Cardiac fibroblast (primary cell): ENCODE results near the gene USP20.

Experiments used
- DNase-seq, 2 donors: peaks; one replicate each; pipeline versions ENCODE4 v3.0.0 to v3.0.0-alpha.2; 2010; ENCODE audit warnings: low read depth in 2 of 2
- H3K4me3 ChIP-seq, 2 donors: replicated peaks in 1 of 2; 1 replicate in 1 of 2; 2 replicates in 1 of 2; pipeline ENCODE4 v1.5.1; 2011; ENCODE audit warnings: low read depth in 2 of 2, low read length in 2 of 2, mild to moderate bottlenecking in 2 of 2, moderate library complexity in 1 of 2
- TF ChIP-seq, protein P1 (sequence below): IDR thresholded peaks from one replicate; pipeline ENCODE4 v1.5.1; 2011; ENCODE audit warnings: low read depth, mild to moderate bottlenecking, low read length, inconsistent platforms

The USP20 gene

DNA sequence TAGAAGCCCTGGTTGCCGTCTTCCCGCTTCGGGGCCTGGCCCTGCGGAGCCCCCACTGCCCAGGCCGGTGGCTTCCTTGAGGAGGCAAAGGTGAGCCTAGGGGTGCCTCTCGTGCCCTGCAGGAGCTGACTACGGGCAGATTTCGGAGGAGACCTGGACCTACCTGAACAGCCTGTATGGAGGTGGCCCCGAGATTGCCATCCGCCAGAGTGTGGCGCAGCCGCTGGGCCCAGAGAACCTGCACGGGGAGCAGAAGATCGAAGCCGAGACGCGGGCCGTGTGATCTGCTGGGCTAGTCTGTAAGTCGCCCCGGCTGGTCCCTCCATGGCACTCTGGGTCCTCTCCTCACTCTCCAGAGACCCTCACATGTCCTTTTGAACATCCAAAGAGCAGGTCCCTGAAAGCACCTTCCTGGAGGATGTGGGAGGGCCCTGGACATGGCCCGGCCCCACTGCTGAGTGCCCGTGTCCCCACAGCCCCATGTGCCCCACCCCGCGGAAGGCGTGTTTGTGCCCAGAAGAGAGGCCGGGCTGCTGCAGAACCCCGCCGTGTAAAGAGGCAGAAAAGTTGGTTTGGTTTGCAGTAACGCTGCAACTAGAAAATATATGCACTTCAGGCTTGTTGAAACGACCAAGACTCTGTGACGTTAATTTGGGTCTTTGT, 44.9 kb downstream of the USP20 start:
- H3K4me3 ChIP-seq, result no peak overlapping the region
- DNase-seq, result no peak
- TF ChIP-seq, protein P1, sequence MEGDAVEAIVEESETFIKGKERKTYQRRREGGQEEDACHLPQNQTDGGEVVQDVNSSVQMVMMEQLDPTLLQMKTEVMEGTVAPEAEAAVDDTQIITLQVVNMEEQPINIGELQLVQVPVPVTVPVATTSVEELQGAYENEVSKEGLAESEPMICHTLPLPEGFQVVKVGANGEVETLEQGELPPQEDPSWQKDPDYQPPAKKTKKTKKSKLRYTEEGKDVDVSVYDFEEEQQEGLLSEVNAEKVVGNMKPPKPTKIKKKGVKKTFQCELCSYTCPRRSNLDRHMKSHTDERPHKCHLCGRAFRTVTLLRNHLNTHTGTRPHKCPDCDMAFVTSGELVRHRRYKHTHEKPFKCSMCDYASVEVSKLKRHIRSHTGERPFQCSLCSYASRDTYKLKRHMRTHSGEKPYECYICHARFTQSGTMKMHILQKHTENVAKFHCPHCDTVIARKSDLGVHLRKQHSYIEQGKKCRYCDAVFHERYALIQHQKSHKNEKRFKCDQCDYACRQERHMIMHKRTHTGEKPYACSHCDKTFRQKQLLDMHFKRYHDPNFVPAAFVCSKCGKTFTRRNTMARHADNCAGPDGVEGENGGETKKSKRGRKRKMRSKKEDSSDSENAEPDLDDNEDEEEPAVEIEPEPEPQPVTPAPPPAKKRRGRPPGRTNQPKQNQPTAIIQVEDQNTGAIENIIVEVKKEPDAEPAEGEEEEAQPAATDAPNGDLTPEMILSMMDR, result no peak

GRCh38 chr9:129880654-129881546, 45.6 kb downstream of the USP20 start:
- DNase-seq, result peak in 1 of 2 donors; percentile 17
- no peak overlapping the region for H3K4me3 ChIP-seq
- TF ChIP-seq, protein P1, result no peak

- H3K4me3 ChIP-seq, result no peak overlapping the region
- DNase-seq, result no peak
- TF ChIP-seq, protein P1, result no peak
Measured at GRCh38 chr9:129881547-129882324, 46.5 kb downstream of the USP20 start.

DNA sequence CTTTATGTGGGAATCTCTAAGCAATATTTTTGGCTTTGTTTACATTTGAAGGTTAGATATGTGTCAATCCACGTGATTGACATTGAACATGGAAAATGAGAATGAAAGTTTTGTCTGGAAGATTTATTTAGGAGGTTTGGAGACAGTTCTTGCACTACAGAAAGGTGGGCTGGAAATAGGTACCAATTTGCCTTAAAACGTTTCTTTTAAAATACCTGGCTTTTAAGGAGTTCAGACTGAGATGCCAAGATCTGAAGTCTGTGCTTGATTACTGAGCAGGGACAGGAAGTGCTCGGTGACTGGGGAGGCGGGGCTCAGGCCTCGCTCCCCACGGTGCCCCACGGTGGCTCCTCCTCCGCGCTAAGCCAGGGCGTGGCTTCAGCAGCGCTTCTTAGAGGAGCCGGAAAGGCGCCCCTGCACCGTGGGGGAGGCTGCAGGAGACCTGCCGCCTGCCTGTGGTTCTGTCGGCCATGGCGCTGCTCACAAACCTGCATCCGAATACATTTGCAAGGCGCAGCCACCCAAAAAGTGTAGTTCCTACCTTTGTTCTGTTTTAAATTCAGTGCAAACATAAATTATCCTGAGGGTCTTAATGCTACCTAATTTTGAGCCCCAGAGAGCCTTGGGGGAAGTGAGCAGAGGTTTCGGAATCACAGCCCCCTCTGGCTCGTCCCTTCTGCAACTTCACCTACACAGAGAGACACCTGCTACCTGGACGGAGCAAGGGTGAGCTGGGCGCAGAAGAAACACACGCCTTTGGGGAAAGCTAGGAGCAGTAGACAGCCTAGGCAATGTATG, 49.2 kb downstream of the USP20 start:
- TF ChIP-seq, protein P1, result no peak
- DNase-seq, result peak; percentile 71 to 74
- peak overlapping the region; percentile 11 to 24 for H3K4me3 ChIP-seq

DNA sequence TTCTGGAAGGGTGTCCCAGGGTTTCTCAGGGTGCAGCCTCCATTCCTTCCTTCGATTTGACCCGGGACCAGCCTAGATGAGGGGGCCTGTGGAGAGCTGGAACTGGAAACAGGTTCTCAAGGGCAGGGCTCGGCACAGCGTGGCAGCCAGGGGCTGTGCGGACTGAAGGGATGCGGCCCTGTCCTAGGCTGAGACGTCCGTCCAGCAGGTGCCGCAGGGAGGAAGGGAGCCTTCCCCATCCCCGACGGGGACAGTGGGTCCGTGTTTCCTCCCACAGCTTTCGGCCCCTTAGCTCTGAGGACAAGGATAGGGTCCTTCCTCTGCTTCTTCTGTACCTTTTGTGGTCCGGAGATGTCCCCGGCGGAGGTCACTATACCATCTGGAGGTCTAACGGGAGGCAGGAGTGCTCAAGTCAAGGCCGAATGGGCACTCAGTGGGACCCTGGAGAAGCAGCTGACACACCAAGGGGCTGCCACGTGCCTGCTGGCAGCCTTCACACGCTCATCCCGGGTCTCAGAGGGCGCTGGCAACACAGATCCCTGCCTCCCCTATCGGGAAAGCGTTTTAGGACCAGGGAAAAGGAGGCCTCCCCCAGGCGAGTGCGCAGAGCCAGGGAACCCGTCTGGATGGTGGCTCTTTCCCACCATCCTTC, 49.9 kb downstream of the USP20 start:
- DNase-seq, result no peak
- H3K4me3 ChIP-seq, result peak overlapping the region in 1 of 2 donors; percentile 26
- TF ChIP-seq, protein P1, result no peak
